ENCODE results near the gene GAL3ST1.
"Not testable (repeated sequence)": the region's sequence is repeated elsewhere in the genome, so short reads cannot be mapped to it uniquely, and the experiment has no call there.

GAL3ST1 gene

DNA sequence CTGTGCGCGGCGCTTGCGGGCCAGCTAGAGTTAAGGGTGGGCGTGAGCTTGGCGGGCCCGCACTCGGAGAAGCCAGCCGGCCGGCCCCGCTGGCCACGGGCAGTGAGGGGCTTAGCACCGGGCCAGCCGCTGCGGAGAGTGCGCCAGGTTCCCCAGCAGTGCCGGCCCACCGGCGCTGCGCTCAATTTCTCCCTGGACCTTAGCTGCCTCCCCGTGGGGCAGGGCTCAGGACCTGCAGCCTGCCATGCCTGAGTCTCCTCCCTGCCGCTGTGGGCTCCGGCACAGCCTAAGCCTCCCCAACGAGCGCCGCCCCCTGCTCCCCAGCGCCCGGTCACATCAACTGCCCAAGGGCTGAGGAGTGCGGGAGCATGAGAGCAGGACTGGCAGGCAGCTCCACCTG, 22.4 kb upstream of the GAL3ST1 start:
- H3K36me3 ChIP-seq (ENCODE audit: insufficient read depth, low read length) = no peaks in the 10 kb centered on the region
- no peaks in the 10 kb centered on the region for H3K79me2 ChIP-seq (ENCODE audit: control insufficient read depth, insufficient read depth, low read length, unreplicated experiment)
- no peak overlapping the region for H3K27ac ChIP-seq (ENCODE audit: low read depth, low read length)
- no peak overlapping the region for H3K4me3 ChIP-seq (ENCODE audit: low read depth, low read length)
- H3K27me3 ChIP-seq (ENCODE audit: insufficient read depth, low read length) = no peaks in the 10 kb centered on the region
- no peak overlapping the region for H2AFZ ChIP-seq (ENCODE audit: low read length, unreplicated experiment)
- no peaks in the 10 kb centered on the region for H3K4me1 ChIP-seq (ENCODE audit: control insufficient read depth, insufficient read depth, low read length, unreplicated experiment)

DNA sequence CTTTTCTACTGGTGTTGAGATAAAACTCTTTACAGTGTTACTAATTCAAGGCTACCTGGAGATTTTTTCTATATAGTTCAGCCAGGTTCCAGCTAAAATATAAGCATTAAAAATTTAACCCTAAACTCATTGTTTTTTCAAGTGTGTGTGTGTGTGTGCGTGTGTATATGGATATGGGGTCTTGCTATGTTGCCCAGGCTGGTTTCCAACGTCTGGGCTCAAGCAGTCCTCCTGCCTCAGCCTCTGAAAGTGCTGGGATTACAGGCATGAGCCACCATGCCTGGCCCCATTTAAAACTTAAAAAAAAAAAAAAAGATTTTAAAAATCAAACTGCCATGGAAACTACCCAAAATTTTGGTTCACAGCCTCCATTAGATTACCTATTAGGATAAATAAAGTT, 21.7 kb upstream of the GAL3ST1 start:
- Histone ChIP-seq H3K27ac (ENCODE audit: low read depth, low read length) (no peak overlapping the region), H3K4me3 (ENCODE audit: low read depth, low read length) (no peak overlapping the region), H3K4me1 (ENCODE audit: control insufficient read depth, insufficient read depth, low read length, unreplicated experiment) (no peaks in the 10 kb centered on the region), H3K27me3 (ENCODE audit: insufficient read depth, low read length) (no peaks in the 10 kb centered on the region), H2AFZ (ENCODE audit: low read length, unreplicated experiment) (no peak overlapping the region), H3K79me2 (ENCODE audit: control insufficient read depth, insufficient read depth, low read length, unreplicated experiment) (peaks cover 4% of the 10 kb centered on the region), H3K36me3 (ENCODE audit: insufficient read depth, low read length) (no peaks in the 10 kb centered on the region)

DNA sequence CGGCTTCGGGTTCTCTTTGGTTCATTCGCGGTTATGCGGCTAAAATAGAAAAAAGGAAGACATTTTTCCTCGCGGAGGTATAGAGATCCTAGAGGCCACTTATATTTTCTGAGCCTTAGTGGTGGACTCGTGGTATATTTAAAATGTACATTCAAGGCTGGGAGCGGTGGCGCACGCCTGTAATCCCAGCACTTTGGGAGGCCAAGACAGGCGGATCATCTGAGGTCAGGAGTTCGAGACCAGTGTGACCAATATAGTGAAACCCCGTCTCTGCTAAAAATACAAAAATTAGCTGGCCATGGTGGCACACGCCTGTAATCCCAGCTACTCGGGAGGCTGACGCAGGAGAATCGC, 17.9 kb upstream of the GAL3ST1 start:
- not testable (repeated sequence) for H2AFZ ChIP-seq (ENCODE audit: low read length, unreplicated experiment); H3K27ac ChIP-seq (ENCODE audit: low read depth, low read length); H3K36me3 ChIP-seq (ENCODE audit: insufficient read depth, low read length); H3K27me3 ChIP-seq (ENCODE audit: insufficient read depth, low read length); H3K4me1 ChIP-seq (ENCODE audit: control insufficient read depth, insufficient read depth, low read length, unreplicated experiment)
- Histone ChIP-seq H3K79me2 (ENCODE audit: control insufficient read depth, insufficient read depth, low read length, unreplicated experiment) (peaks cover 26% of the 10 kb centered on the region), H3K4me3 (ENCODE audit: low read depth, low read length) (peak overlapping the region; percentile 48; the same call in 1 of the 2 replicates)

- Histone ChIP-seq H2AFZ (ENCODE audit: low read length, unreplicated experiment) (peak within 1 kb of the TSS; percentile 14), H3K4me3 (ENCODE audit: low read depth, low read length) (peak within 1 kb of the TSS; percentile 94), H3K79me2 (ENCODE audit: control insufficient read depth, insufficient read depth, low read length, unreplicated experiment) (peaks cover 26% of the 10 kb centered on the region), H3K27me3 (ENCODE audit: insufficient read depth, low read length) (no peaks in the 10 kb centered on the region), H3K27ac (ENCODE audit: low read depth, low read length) (peak within 1 kb of the TSS; percentile 93), H3K36me3 (ENCODE audit: insufficient read depth, low read length) (peaks cover 4% of the 10 kb centered on the region; the same call in 1 of the 2 replicates), H3K4me1 (ENCODE audit: control insufficient read depth, insufficient read depth, low read length, unreplicated experiment) (peaks cover 5% of the 10 kb centered on the region)
Observed at GRCh38 chr22:30591588-30592359, 17.3 kb upstream of the GAL3ST1 start, which contains the start of gene PES1. TSS of gene PES1 (minus strand) at chr22:30591910. CDS start at chr22:30591833, 77 bp downstream.

DNA sequence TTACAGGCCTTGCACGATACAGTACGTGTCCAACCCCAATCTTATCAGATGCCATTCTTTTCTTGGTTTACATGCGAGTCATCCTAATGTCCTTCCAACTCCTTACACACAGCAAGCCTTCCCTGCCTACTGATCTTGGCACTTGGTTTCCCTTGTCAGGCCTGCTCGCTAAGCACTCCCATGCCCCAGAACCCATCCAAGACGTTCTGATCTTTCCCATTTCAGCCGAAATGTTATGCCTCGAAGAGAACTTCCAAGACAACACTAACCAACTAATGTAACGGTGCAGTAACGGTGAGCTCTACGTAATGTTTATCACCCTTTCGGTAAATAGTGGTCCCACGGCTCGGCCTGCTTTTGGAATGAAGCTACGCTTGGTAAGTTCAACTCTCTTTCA, 16.7 kb upstream of the GAL3ST1 start:
- Histone ChIP-seq H2AFZ (ENCODE audit: low read length, unreplicated experiment) (peak overlapping the region; percentile 14), H3K27ac (ENCODE audit: low read depth, low read length) (peak overlapping the region; percentile 93)

DNA sequence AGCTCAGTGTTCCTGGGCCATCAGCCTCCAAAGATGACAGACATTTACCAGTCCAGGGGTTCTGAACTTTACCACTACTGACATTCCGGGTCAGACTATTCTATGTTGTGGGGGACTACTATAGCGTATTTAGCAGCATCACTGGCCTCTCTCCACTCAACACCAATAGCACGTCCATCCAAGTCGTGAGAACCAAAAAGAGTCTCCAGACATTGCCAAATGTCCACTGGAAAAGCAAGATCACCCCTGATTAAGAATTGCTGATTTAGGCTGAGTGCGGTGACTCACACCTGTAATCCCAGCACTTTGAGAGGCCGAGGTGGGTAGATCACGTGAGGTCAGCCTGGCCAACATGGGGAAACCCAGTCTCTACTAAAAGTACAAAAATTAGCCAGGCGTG, 11.9 kb upstream of the GAL3ST1 start:
- Histone ChIP-seq H3K4me1 (ENCODE audit: control insufficient read depth, insufficient read depth, low read length, unreplicated experiment) (peaks cover 22% of the 10 kb centered on the region), H3K36me3 (ENCODE audit: insufficient read depth, low read length) (peaks cover 4% of the 10 kb centered on the region), H2AFZ (ENCODE audit: low read length, unreplicated experiment) (no peak overlapping the region), H3K4me3 (ENCODE audit: low read depth, low read length) (no peak overlapping the region), H3K27ac (ENCODE audit: low read depth, low read length) (no peak overlapping the region), H3K79me2 (ENCODE audit: control insufficient read depth, insufficient read depth, low read length, unreplicated experiment) (peaks cover 24% of the 10 kb centered on the region), H3K27me3 (ENCODE audit: insufficient read depth, low read length) (no peaks in the 10 kb centered on the region)

More for the DNA sequence above, 16.7 kb upstream of the GAL3ST1 start:
- no peaks in the 10 kb centered on the region for H3K27me3 ChIP-seq (ENCODE audit: insufficient read depth, low read length)
- peaks cover 26% of the 10 kb centered on the region for H3K79me2 ChIP-seq (ENCODE audit: control insufficient read depth, insufficient read depth, low read length, unreplicated experiment)
- H3K4me3 ChIP-seq (ENCODE audit: low read depth, low read length) = peak overlapping the region; percentile 94
- peaks cover 5% of the 10 kb centered on the region for H3K4me1 ChIP-seq (ENCODE audit: control insufficient read depth, insufficient read depth, low read length, unreplicated experiment)
- H3K36me3 ChIP-seq (ENCODE audit: insufficient read depth, low read length) = peaks cover 4% of the 10 kb centered on the region

GRCh38 chr22:30584441-30584840, 10.0 kb upstream of the GAL3ST1 start:
- Histone ChIP-seq H3K79me2 (ENCODE audit: control insufficient read depth, insufficient read depth, low read length, unreplicated experiment) (peaks cover 5% of the 10 kb centered on the region), H3K27ac (ENCODE audit: low read depth, low read length) (no peak overlapping the region), H3K36me3 (ENCODE audit: insufficient read depth, low read length) (peaks cover 4% of the 10 kb centered on the region), H3K27me3 (ENCODE audit: insufficient read depth, low read length) (no peaks in the 10 kb centered on the region), H3K4me3 (ENCODE audit: low read depth, low read length) (no peak overlapping the region), H3K4me1 (ENCODE audit: control insufficient read depth, insufficient read depth, low read length, unreplicated experiment) (peaks cover 18% of the 10 kb centered on the region), H2AFZ (ENCODE audit: low read length, unreplicated experiment) (no peak overlapping the region)

DNA sequence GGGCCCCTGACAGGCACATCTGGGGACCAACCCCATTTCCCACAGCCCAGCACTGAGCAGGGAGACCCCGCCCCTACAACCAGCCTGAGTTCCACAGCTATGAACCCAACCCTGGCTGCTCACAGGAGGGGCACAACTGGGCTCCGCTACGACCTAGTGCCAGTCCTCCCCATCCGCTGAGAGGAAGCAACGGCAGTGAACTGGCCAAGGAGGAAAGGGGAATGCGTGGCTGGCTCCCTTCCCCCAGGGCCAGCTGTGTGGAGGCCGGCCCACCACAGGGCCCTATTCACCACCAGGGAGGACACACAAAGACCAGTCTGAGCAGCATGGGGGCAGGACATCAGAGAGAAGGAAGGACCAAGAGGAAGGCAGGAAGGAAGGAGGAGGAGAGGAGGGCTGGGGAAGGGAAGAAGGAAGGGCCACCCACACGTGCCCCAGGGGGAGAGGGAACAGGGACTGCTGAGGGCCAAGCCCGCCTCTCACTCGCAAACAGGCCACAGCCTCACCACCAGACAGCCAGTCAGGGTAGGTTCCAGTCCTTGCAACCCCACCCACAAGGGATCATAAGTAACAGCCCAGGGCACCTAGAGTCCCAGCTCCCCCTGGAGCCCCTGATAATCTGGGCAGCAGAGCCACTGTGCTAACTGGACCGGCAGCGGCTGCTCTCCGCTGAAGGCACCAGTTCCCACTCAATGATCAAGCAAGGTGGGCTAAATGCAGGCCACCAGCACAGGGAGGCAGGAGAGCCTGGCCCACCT, 8.5 kb upstream of the GAL3ST1 start:
- no peaks in the 10 kb centered on the region for H3K27me3 ChIP-seq (ENCODE audit: insufficient read depth, low read length)
- H3K79me2 ChIP-seq (ENCODE audit: control insufficient read depth, insufficient read depth, low read length, unreplicated experiment) = no peaks in the 10 kb centered on the region
- H2AFZ ChIP-seq (ENCODE audit: low read length, unreplicated experiment) = no peak overlapping the region
- H3K27ac ChIP-seq (ENCODE audit: low read depth, low read length) = peak overlapping the region; percentile 42
- H3K4me3 ChIP-seq (ENCODE audit: low read depth, low read length) = no peak overlapping the region
- peaks cover 18% of the 10 kb centered on the region for H3K4me1 ChIP-seq (ENCODE audit: control insufficient read depth, insufficient read depth, low read length, unreplicated experiment)
- peaks cover 3% of the 10 kb centered on the region for H3K36me3 ChIP-seq (ENCODE audit: insufficient read depth, low read length)

- Histone ChIP-seq H3K4me1 (ENCODE audit: control insufficient read depth, insufficient read depth, low read length, unreplicated experiment) (peaks cover 18% of the 10 kb centered on the region), H2AFZ (ENCODE audit: low read length, unreplicated experiment) (no peak overlapping the region), H3K4me3 (ENCODE audit: low read depth, low read length) (no peak overlapping the region), H3K36me3 (ENCODE audit: insufficient read depth, low read length) (no peaks in the 10 kb centered on the region; the same call in 1 of the 2 replicates), H3K27me3 (ENCODE audit: insufficient read depth, low read length) (no peaks in the 10 kb centered on the region), H3K79me2 (ENCODE audit: control insufficient read depth, insufficient read depth, low read length, unreplicated experiment) (no peaks in the 10 kb centered on the region), H3K27ac (ENCODE audit: low read depth, low read length) (peak overlapping the region; percentile 42)
Observed at GRCh38 chr22:30582051-30582450, 7.6 kb upstream of the GAL3ST1 start.

- peaks cover 18% of the 10 kb centered on the region for H3K4me1 ChIP-seq (ENCODE audit: control insufficient read depth, insufficient read depth, low read length, unreplicated experiment)
- no peak overlapping the region for H2AFZ ChIP-seq (ENCODE audit: low read length, unreplicated experiment)
- no peak overlapping the region for H3K27ac ChIP-seq (ENCODE audit: low read depth, low read length)
- H3K36me3 ChIP-seq (ENCODE audit: insufficient read depth, low read length) = no peaks in the 10 kb centered on the region
- no peaks in the 10 kb centered on the region for H3K79me2 ChIP-seq (ENCODE audit: control insufficient read depth, insufficient read depth, low read length, unreplicated experiment)
- H3K4me3 ChIP-seq (ENCODE audit: low read depth, low read length) = no peak overlapping the region
- no peaks in the 10 kb centered on the region for H3K27me3 ChIP-seq (ENCODE audit: insufficient read depth, low read length)
Observed at GRCh38 chr22:30580896-30581295, 6.4 kb upstream of the GAL3ST1 start.

- no peaks in the 10 kb centered on the region for H3K27me3 ChIP-seq (ENCODE audit: insufficient read depth, low read length)
- H3K4me1 ChIP-seq (ENCODE audit: control insufficient read depth, insufficient read depth, low read length, unreplicated experiment) = peaks cover 21% of the 10 kb centered on the region
- H2AFZ ChIP-seq (ENCODE audit: low read length, unreplicated experiment) = no peak overlapping the region
- no peak overlapping the region for H3K4me3 ChIP-seq (ENCODE audit: low read depth, low read length)
- no peaks in the 10 kb centered on the region for H3K79me2 ChIP-seq (ENCODE audit: control insufficient read depth, insufficient read depth, low read length, unreplicated experiment)
- no peaks in the 10 kb centered on the region for H3K36me3 ChIP-seq (ENCODE audit: insufficient read depth, low read length)
- H3K27ac ChIP-seq (ENCODE audit: low read depth, low read length) = no peak overlapping the region
Observed at GRCh38 chr22:30578481-30578880, 4.0 kb upstream of the GAL3ST1 start.
